CD4-positive, alpha-beta T cell treated with Interleukin-15 for 1 hour (primary cell): ENCODE data around the gene HECW1.
"Not testable (repeated sequence)": the region's sequence is repeated elsewhere in the genome, so short reads cannot be mapped to it uniquely, and the experiment has no call there.

Experiments used
- DNase-seq: peaks from one replicate; pipeline ENCODE4 v3.0.0-alpha.2; 2020

Gene HECW1

GRCh38 chr7:43211693-43212092 is 99.2 kb downstream of the HECW1 start:
- DNase-seq: no peak

- no peak for DNase-seq
Observed at GRCh38 chr7:43212921-43213320, 100.5 kb downstream of the HECW1 start.

- DNase-seq: no peak
Observed at GRCh38 chr7:43215061-43215460, 102.6 kb downstream of the HECW1 start.

- no peak for DNase-seq
Observed at GRCh38 chr7:43217055-43217454, 104.6 kb downstream of the HECW1 start.

GRCh38 chr7:43218901-43219300 is 106.5 kb downstream of the HECW1 start:
- DNase-seq: not testable (repeated sequence)

- no peak for DNase-seq
Observed at GRCh38 chr7:43220250-43220649, 107.8 kb downstream of the HECW1 start.

- no peak for DNase-seq
Observed at GRCh38 chr7:43220742-43221141, 108.3 kb downstream of the HECW1 start.

GRCh38 chr7:43229801-43230200 is 117.4 kb downstream of the HECW1 start:
- no peak for DNase-seq

GRCh38 chr7:43232366-43232765 is 119.9 kb downstream of the HECW1 start:
- no peak for DNase-seq

- no peak for DNase-seq
Observed at GRCh38 chr7:43234073-43234472, 121.6 kb downstream of the HECW1 start.

GRCh38 chr7:43234968-43235367 is 122.5 kb downstream of the HECW1 start:
- DNase-seq: no peak

- no peak for DNase-seq
Observed at GRCh38 chr7:43240565-43240964, 128.1 kb downstream of the HECW1 start.

- DNase-seq: no peak
Observed at GRCh38 chr7:43242628-43243255, 130.3 kb downstream of the HECW1 start.

GRCh38 chr7:43244232-43244631 is 131.8 kb downstream of the HECW1 start:
- DNase-seq: no peak

GRCh38 chr7:43244784-43245183 is 132.3 kb downstream of the HECW1 start:
- no peak for DNase-seq

- DNase-seq: no peak
Observed at GRCh38 chr7:43247757-43248156, 135.3 kb downstream of the HECW1 start.

- no peak for DNase-seq
Observed at GRCh38 chr7:43248553-43248952, 136.1 kb downstream of the HECW1 start.

GRCh38 chr7:43248961-43249822 is 136.7 kb downstream of the HECW1 start:
- DNase-seq: no peak

GRCh38 chr7:43249823-43250145 is 137.3 kb downstream of the HECW1 start:
- DNase-seq: no peak

- peak; percentile 44 for DNase-seq
Observed at GRCh38 chr7:43260980-43261878, 148.8 kb downstream of the HECW1 start.

- no peak for DNase-seq
Observed at GRCh38 chr7:43265139-43265538, 152.7 kb downstream of the HECW1 start.

GRCh38 chr7:43273939-43274719 is 161.7 kb downstream of the HECW1 start:
- DNase-seq: no peak

GRCh38 chr7:43274752-43275151 is 162.3 kb downstream of the HECW1 start:
- DNase-seq: no peak
